Panc1 (cell line): Measurements from ENCODE around the gene FPGS. TPM values are rescaled to one million over a fixed set of nuclear protein-coding genes. Genes with fewer than 3 reads are reported as not detected.

Experiments used
- ATAC-seq: fragments of 200-7000 bp; cut with Tn5 transposase; 2 replicates; pipeline ENCODE4 v1.9.1; 2020; ENCODE audit warnings: mild to moderate bottlenecking, moderate library complexity
- BruUV-seq: library from RNA; stranded (reverse); fragments of 400-500 nt; replicated peaks from 2 replicates; lab custom pipeline; 2021; lab: Mats Ljungman, UMichigan
- CTCF ChIA-PET: fragments of 300-600 bp; sonication (Branson Sonifier 250); formaldehyde crosslinking; loops from one replicate; lab custom pipeline; 2022; ENCODE audit warnings: antibody characterized with exemption; lab: Charles Lee
- POLR2A ChIA-PET: fragments of 300-600 bp; sonication (Branson Sonifier 250); formaldehyde crosslinking; loops from one replicate; lab custom pipeline; 2022; ENCODE audit warnings: antibody characterized with exemption; lab: Charles Lee
- DNase-seq: peaks from one replicate; pipeline ENCODE4 v3.0.0-alpha.2; 2010; ENCODE audit warnings: low read depth, low spot score
- H3K27ac ChIP-seq: 2 replicates; pipeline ENCODE4 v1.5.1; 2011; ENCODE audit warnings: mild to moderate bottlenecking, low read length, inconsistent platforms
- H3K27me3 ChIP-seq: fragments of 200-500 bp; sonication (Bioruptor generic); 2 replicates; pipeline ENCODE4 v1.6.0; 2014; ENCODE audit warnings: low read length, inconsistent platforms; ENCODE audit not compliant: control insufficient read depth, insufficient read depth
- H3K36me3 ChIP-seq: fragments of 200-500 bp; sonication (Bioruptor generic); 2 replicates; pipeline ENCODE4 v1.5.1; 2014; ENCODE audit warnings: inconsistent platforms, mild to moderate bottlenecking, low read length, moderate library complexity; ENCODE audit not compliant: control insufficient read depth, insufficient read depth
- H3K4me1 ChIP-seq: 2 replicates; pipeline ENCODE4 v1.5.1; 2011; ENCODE audit warnings: inconsistent platforms, mild to moderate bottlenecking, low read length, moderate library complexity; ENCODE audit not compliant: control insufficient read depth, insufficient read depth
- H3K4me3 ChIP-seq, 2 experiments: 2 replicates each; pipeline ENCODE4 v1.5.1; 2011 to 2012; ENCODE audit warnings: low read depth in 2 of 2, low read length in 2 of 2, mild to moderate bottlenecking in 2 of 2, inconsistent platforms in 1 of 2, moderate library complexity in 1 of 2
- H3K9me3 ChIP-seq: fragments of 200-500 bp; sonication (Bioruptor generic); 2 replicates; pipeline ENCODE4 v1.5.1; 2014; ENCODE audit warnings: low read depth, mild to moderate bottlenecking, inconsistent platforms, low read length, moderate library complexity; ENCODE audit not compliant: control insufficient read depth, insufficient read depth
- POLR2AphosphoS5 ChIP-seq: IDR thresholded peaks from 2 replicates; pipeline ENCODE4 v1.6.1; 2012; ENCODE audit warnings: mild to moderate bottlenecking, low read depth, low read length, moderate library complexity
- SIN3A ChIP-seq: IDR thresholded peaks from 2 replicates; pipeline ENCODE4 v1.6.1; 2012; ENCODE audit warnings: low read depth, mild to moderate bottlenecking, low read length, moderate library complexity, borderline replicate concordance; ENCODE audit not compliant: insufficient read depth
- TCF7L2 ChIP-seq: IDR thresholded peaks from 2 replicates; pipeline ENCODE4 v1.6.1; 2011; ENCODE audit warnings: mild to moderate bottlenecking, low read depth, low read length, inconsistent platforms
- in situ Hi-C: cut with HindIII; loops from 2 replicates; pipeline ENCODE4 v1.10.0; 2016; ENCODE audit warnings: low sequenced_read_pairs, low pct_unique_long_range_greater_than_20kb
- intact Hi-C: fragments of 100-400 bp; cut with micrococcal nuclease; formaldehyde crosslinking; loops from one replicate; pipeline ENCODE4 v1.10.0; 2022; ENCODE audit not compliant: unreplicated experiment
- total RNA-seq: library from RNA; stranded (reverse); gene quantifications from one replicate; pipeline ENCODE4 v1.2.1, GENCODE V29; 2021; ENCODE audit not compliant: unreplicated experiment
- TF ChIP-seq, protein P1 (sequence below): fragments of 450-650 bp; IDR thresholded peaks from 2 replicates; pipeline ENCODE4 v1.5.1; 2017; ENCODE audit warnings: mild to moderate bottlenecking
- TF ChIP-seq, protein P2 (sequence below), 2 experiments: IDR thresholded peaks; 2 replicates each; pipeline ENCODE4 v1.6.1; 2011 to 2012; ENCODE audit warnings: low read depth in 2 of 2, control low read depth in 1 of 2, low read length in 1 of 2, mild to moderate bottlenecking in 1 of 2, moderate library complexity in 1 of 2; ENCODE audit not compliant: insufficient read depth in 1 of 2

Gene FPGS
- total RNA-seq, 1 experiment from 2014 or later: 56.5 TPM

DNA sequence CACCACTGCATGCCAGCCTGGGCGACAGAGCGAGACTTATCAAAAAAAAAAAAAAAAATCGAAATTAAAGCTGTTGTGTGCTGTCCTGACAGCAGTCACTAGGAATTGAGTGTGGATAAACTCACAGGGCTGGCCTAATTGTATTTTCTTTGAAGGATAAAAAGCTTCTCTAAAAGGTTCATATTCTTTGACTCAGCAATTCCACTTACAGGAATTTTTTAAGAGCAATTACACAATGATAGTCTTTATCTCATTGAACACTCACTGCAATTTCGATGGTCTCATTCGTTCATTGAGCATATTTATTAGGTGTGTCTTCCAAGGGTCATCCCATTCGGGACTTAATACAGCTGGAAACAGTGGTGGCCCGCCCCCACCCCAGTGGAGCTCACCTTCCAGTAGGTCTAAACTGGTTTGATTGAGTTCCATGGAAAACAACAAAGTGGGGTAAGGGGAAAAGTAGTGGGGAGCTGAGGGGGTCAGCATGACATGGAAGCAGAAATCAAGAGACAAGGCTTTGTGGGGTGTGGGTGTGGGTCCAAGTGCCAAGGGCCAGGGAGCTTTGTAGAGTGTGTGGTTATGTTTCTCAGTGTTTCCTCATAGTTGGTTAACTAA is 10.2 kb upstream of the FPGS start:
- ATAC-seq (no peak), DNase-seq (no peak)
- ChIA-PET POLR2A (interaction anchor here (0.7 kb wide), 1 partner anchor 27 kb away, joined by 3 read pairs; no protein-coding TSS in a partner anchor), CTCF (no interaction called here)
- peaks cover 2% of the 10 kb centered on the region for H3K4me1 ChIP-seq
- intact Hi-C loops (no loop called here), in situ Hi-C loops (no loop called here)
- H3K36me3 ChIP-seq: peaks cover 14% of the 10 kb centered on the region
- TF ChIP-seq POLR2AphosphoS5 (no peak), SIN3A (no peak), TCF7L2 (no peak)
- TF ChIP-seq, protein P1, sequence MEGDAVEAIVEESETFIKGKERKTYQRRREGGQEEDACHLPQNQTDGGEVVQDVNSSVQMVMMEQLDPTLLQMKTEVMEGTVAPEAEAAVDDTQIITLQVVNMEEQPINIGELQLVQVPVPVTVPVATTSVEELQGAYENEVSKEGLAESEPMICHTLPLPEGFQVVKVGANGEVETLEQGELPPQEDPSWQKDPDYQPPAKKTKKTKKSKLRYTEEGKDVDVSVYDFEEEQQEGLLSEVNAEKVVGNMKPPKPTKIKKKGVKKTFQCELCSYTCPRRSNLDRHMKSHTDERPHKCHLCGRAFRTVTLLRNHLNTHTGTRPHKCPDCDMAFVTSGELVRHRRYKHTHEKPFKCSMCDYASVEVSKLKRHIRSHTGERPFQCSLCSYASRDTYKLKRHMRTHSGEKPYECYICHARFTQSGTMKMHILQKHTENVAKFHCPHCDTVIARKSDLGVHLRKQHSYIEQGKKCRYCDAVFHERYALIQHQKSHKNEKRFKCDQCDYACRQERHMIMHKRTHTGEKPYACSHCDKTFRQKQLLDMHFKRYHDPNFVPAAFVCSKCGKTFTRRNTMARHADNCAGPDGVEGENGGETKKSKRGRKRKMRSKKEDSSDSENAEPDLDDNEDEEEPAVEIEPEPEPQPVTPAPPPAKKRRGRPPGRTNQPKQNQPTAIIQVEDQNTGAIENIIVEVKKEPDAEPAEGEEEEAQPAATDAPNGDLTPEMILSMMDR: no peak
- TF ChIP-seq, protein P2, sequence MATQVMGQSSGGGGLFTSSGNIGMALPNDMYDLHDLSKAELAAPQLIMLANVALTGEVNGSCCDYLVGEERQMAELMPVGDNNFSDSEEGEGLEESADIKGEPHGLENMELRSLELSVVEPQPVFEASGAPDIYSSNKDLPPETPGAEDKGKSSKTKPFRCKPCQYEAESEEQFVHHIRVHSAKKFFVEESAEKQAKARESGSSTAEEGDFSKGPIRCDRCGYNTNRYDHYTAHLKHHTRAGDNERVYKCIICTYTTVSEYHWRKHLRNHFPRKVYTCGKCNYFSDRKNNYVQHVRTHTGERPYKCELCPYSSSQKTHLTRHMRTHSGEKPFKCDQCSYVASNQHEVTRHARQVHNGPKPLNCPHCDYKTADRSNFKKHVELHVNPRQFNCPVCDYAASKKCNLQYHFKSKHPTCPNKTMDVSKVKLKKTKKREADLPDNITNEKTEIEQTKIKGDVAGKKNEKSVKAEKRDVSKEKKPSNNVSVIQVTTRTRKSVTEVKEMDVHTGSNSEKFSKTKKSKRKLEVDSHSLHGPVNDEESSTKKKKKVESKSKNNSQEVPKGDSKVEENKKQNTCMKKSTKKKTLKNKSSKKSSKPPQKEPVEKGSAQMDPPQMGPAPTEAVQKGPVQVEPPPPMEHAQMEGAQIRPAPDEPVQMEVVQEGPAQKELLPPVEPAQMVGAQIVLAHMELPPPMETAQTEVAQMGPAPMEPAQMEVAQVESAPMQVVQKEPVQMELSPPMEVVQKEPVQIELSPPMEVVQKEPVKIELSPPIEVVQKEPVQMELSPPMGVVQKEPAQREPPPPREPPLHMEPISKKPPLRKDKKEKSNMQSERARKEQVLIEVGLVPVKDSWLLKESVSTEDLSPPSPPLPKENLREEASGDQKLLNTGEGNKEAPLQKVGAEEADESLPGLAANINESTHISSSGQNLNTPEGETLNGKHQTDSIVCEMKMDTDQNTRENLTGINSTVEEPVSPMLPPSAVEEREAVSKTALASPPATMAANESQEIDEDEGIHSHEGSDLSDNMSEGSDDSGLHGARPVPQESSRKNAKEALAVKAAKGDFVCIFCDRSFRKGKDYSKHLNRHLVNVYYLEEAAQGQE (IDR thresholded peaks at IDR 0.05; ENCODE audit: insufficient read depth in 1 of 2, low read depth in 2 of 2, low read length in 1 of 2): no peak
- no TSS peak for BruUV-seq
- no peak overlapping the region for H3K4me3 ChIP-seq
- H3K9me3 ChIP-seq: no peaks in the 10 kb centered on the region
- no peak overlapping the region for H3K27ac ChIP-seq
- no peaks in the 10 kb centered on the region for H3K27me3 ChIP-seq

DNA sequence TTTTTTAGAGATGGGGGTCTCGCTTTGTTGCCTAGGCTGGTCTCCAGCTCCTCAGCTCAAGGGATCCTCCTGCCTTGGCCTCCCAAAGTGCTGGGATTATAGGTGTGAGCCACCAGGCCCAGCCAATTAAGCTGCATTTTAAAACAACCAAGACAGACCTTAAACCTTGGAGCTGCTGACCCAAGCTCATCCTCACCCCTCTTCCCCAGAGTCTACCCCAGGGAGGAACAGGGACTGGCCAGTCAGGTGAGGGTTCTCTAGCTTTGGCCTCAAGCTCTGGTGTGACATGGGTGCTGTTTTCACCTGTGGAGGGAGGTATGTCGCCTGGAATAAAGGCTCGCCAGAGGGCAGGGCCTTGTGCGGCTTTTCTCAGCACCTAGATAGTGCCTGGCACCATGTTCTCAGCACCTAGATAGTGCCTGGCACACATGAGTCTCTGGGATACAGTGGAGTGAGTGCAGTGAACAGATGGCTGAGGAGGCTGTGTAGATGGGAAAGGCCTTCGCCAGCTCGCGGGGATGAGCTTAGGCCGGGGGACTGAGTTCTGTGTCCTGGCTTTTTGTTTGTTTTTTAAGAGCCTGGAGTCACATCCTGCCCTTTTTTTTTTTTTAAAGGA is 9.5 kb upstream of the FPGS start:
- Histone ChIP-seq H3K27ac (no peak overlapping the region), H3K27me3 (no peaks in the 10 kb centered on the region), H3K36me3 (peaks cover 9% of the 10 kb centered on the region), H3K9me3 (no peaks in the 10 kb centered on the region), H3K4me1 (no peaks in the 10 kb centered on the region), H3K4me3 (no peak overlapping the region)
- DNase-seq (no peak), ATAC-seq (no peak)
- ChIA-PET CTCF (interaction anchor here (0.6 to 0.7 kb wide), 3 partner anchors 95 to 288 kb away, joined by 3 to 4 read pairs (median 3); no protein-coding TSS in a partner anchor), POLR2A (interaction anchor here (0.7 kb wide), 1 partner anchor 389 kb away, joined by 6 read pairs; no protein-coding TSS in a partner anchor)
- intact Hi-C loops: no loop called here
- BruUV-seq: no TSS peak
- in situ Hi-C loops: no loop called here
- TF ChIP-seq, protein P2 (IDR thresholded peaks at IDR 0.05; ENCODE audit: insufficient read depth in 1 of 2, low read depth in 2 of 2, low read length in 1 of 2): no peak
- TF ChIP-seq TCF7L2: no peak
- TF ChIP-seq, protein P1: no peak
- no peak for TF ChIP-seq SIN3A
- TF ChIP-seq POLR2AphosphoS5: no peak; the same call in 1 of the 2 replicates
